Activated naive CD4-positive, alpha-beta T cell (primary cell): Measurements from ENCODE around the gene MT2A.

Source experiments
- DNase-seq, 4 experiments: peaks; one replicate each; lab custom pipeline; 2025; lab: John Stamatoyannopoulos, UW

Gene MT2A

DNA sequence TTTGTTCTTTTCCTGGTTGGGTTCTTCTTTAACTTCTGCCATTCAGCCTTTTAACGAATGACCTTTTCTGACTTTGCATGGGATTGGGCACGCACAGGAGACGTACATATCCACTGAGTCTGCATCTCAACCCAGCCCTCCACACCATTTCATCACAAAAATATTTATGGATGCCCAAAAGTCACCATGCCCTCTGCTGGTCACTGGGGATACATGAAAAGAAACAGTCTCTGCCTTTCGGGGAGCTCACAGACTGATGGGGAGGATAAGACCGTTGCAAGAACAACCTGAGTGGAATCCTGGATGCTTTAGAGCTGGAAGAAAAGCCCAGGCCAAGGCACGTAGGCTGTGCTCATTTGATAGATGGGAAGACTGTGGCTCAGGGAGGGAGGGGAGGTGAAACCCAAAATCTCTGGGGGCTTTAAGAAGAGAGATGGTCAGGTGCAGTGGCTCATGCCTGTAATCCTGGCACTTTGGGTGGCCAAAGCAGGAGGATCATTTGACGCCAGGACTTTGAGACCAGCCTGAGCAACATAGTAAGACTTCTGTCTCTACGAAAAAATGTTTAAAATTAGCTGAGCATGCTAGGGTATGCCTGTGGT, 7.9 kb upstream of the MT2A start:
- DNase-seq, result no peak

GRCh38 chr16:56601325-56601724, 7.1 kb upstream of the MT2A start:
- DNase-seq, result no peak

- DNase-seq, result no peak
These were observed 4.8 kb upstream of the MT2A start for GRCh38 chr16:56603589-56603988.

DNA sequence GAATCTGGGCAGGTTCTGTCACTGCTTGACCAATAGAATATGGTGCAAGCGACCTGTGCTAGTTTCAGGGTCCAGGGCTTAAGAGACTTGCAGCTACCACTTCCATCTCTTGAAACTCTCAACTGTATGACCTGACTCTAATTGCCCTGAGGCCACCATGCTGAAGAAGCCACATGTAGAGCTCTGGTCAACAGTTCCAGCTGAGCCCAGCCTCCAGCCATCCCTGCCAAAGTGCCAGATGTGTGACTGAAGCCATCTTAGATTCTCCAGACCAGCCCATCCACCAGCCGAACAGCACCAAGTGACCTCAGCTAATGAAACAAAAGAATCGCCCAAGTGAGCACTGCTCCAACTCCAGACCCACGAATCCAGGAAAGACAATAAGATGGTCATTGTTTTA, 3.4 kb upstream of the MT2A start:
- no peak for DNase-seq

DNA sequence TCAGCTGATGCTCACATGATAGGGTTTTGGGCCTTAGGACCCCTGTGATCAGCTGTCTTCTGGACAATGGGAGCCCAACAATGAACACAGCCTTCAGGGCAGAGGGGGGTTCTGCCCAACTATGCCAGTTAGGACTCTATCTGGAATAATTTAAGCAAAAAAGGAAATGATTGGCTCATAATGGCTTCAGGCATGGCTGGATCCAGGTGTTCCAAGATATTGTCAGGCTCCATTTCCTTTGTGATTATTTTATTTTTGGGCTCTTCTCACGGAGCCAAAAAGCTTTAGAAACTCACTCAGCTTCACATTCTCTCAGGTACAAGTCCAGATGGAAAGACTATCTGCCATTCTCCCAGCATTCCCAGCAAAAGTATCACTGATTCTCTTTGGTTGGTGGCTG, 2.9 kb upstream of the MT2A start:
- DNase-seq, result no peak

DNA sequence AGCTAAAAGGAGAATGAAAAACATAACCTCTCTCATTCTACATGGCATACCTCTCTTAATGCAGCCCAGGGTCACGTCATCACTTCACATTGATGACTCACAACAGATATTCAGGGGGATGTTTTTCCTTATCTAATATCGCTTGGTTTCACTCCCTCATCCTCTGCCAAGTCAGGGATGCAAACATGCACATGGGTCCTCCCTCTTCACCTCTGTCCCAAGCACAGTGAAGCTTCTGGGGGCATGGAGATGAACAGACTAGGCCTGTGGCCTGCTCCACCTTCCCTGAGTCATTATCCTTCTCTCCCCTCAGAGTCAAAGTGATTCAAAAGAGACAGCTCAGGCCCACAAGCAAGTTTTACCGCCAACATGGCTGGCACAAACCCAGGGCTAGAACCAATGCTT, 2.3 kb upstream of the MT2A start:
- no peak for DNase-seq

- DNase-seq, result no peak
These were observed 1.8 kb upstream of the MT2A start for GRCh38 chr16:56606476-56607108.

GRCh38 chr16:56607109-56607618, 1.2 kb upstream of the MT2A start:
- no peak for DNase-seq

DNA sequence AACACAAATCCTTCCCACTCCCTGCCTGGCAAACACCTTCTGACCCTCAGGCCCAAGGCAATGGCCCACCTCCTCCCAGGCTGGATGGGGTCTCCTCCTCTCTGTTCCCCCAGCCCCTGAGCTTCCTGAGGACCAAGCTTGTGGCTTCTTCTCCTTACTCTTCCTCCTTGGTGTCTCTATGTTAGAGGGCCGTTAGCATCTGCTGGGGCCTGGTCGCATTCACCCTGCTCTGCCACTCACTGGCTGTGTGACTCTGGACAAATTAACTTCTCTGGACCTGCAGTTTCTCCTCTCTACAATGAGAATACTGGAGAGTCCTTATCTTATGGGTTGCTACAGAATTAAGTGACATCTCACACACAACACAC, 725 bp upstream of the MT2A start:
- DNase-seq, result no peak

GRCh38 chr16:56608876-56609462, 585 bp downstream of the MT2A start:
- no peak for DNase-seq

- DNase-seq, result peak; percentile 31 to 49 (median 40)
These were observed 1.1 kb downstream of the MT2A start for GRCh38 chr16:56609463-56609921.

- DNase-seq, result peak in 3 of 4 experiments; percentile 17 to 27 (median 20)
These were observed 1.7 kb downstream of the MT2A start for GRCh38 chr16:56610017-56610608.

- no peak for DNase-seq
These were observed 2.3 kb downstream of the MT2A start for GRCh38 chr16:56610609-56611111.

DNA sequence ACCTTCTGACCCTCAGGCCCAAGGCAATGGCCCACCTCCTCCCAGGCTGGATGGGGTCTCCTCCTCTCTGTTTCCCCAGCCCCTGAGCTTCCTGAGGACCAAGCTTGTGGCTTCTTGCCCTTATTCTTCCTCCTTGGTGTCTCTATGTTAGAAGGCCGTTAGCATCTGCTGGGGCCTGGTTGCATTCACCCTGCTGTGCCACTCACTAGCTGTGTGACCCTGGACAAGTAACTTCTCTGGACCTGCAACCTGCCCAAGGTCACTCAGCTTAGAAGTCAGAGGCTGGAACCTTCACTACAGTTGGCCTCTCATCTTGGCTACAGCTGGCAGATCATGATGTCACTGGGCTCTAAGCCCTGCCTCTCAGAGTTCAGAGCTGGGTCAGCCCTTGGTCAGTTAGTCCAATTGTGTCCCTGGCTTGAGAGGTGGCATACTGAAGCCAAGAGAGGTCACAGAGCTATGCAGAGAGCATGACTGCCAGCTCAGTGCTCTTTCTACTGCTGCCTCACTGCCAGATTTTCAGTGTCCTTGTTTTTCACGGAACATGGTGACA, 3.0 kb downstream of the MT2A start:
- no peak for DNase-seq

DNA sequence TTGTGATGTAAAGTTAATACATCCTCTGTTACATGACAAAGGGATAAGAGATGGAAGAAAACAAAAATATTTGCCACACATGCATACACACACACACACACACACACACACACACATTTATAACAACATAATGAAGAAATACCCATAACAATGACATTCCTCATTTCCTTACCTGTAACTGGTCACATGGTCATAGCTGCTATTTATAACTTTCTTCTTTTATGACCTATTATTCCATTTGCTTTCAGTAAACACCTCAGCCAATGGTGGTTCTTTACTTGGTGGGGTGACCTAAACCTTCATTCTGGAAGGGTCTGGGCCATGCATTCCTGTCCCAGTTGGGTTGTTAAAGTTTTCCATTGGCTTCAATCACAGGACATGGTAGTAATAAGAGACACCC, 5.3 kb downstream of the MT2A start:
- no peak for DNase-seq

DNA sequence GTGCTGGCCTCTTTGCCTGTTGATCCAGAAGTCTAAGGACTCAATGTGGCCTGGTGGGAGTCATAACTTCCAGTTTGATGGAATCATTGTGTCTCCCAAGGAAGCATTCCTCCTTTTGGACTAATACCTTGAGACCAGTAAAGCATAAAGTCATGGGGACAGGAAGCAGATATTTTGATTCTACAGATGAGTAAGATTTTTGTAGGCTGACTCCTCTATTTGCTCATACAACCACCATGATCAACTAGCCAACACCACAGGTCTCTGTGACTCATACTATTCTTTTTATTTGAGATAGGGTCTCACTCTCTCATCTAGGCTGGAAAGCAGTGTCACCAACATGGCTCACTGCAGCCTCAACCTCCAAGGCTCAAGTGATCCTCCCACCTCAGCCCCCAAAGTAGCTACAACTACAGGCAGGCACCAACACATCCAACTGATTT, 6.2 kb downstream of the MT2A start:
- no peak for DNase-seq

DNA sequence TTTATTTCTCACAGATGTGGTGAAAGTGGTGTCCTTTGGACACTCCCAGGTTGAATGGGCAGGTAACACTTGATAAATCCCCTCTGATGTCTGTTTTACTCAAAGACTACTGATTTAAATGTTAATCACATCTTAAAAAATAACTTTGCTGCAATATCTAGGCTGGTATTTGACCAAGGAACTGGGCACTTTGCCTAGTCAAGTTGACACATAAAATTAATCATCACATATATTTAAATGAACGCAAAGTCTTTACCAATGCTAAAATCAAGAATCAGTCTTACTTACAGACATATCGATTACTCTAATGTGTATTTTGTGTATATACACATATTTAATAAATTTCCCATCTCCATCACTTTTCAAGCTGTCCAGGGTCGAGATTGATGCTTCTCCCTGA, 7.0 kb downstream of the MT2A start:
- no peak for DNase-seq

DNA sequence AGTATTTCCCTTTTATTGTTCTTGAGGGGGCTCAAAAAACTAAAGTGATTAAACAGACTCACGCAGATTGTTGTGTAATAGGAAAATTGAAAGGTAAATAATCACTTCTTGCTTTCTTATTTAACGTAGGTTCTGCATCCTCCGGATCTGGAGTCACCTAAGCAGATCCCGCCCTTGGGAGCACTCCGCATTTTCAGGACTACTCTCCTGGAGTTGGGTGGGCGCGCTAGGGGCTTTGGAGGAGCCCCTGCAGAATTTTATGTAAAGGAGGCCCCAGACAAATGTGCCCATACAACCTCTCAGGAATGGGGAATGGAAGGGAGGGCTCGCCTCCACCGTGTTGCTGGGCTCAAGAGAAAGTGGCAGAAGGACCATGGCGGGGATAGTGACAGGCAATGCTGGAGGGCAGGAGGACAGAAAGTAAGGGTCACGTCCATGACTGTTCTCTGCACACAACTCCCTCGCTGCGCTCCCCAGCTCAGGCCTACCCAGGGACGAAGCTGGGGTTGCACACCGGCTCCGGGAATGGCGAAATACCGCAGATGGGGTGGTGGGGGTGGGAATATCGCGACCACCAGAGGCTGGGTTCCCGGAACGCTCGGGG, 8.3 kb downstream of the MT2A start:
- DNase-seq, result no peak

DNA sequence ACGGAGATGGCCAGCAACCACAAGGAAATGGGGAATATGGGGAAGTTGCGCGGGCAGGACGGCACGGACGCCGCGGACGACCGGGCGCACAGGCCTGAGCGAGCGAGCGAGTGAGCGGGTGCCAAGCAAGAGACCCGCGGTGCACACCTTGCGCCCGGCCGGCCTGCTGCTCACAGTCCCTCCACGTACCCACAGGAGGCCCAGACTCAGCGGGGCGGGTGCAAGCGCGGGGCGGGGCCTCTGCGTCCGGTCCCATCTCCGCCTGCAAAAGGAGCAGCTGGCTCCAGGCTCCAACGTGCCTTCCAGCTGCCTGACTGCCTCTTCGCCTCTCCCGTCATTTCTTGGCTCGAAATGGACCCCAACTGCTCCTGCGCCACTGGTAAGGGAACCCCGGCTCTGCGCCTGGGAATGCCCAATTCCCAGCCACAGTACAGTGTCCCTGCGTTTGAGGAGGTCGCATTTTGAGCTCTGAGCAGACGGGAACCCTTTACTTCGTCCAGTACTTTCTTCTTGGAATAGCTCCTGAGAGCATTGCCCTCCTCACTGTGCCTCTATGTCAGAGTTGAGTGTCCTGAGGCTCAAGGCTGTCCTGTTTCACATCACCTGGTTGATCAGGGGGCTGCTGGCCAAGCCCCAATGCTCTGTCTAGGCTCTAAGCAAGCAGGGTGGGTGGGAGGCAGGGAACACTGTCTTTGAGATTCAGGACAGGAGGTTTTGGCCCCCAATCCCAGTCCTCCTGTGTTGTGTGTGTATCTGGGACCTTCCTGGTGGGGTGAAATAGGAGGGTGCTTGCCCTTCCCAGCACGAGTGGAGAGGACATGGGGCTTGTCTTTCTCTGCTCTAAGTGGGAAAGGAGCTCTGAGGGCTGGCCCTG, 9.1 kb downstream of the MT2A start:
- DNase-seq, result peak in 1 of 4 experiments; percentile 38

DNA sequence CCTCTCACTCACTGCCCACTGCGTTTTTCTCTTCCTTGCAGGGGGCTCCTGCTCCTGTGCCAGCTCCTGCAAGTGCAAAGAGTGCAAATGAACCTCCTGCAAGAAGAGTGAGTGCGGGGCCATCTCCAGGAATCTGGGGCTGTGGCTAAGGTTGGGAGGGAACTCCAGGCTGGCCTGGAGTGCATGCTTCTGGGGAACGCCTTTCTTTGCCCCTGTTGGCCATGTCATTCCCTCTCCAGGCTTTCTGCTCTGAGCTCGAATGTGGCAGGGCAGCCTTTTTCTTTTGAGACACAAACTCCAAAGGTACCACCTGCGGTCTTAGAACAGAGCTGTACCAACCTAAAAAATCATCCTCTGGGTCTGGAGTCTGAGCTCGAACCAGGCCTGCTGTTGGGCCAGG, 9.8 kb downstream of the MT2A start:
- no peak for DNase-seq

DNA sequence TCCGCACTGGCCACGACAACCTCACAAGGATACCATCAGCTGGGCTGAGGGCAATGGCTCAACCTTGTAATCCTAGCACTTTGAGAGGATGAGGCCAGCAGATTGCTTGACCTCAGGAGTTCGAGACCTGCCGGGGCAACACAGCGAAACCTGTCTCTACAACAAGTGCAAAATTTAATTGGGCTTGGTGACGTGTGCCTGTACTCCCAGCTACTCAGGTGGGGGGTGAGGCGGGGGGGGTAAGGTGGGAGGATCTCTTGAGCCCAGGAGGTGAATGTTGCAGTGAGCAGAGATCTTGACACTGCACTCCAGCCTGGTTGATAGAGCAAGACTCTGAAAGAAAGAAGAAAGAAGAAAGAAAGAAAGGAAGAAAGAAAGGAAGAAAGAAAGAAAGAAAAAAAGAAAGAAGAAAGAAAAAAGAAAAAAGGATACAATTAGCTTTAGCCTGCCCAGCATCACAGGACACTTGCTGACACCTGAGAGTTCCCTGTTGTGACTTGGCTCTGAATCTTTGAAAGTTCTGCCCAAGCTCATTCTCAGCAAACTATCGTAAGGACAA, 12.0 kb downstream of the MT2A start:
- no peak for DNase-seq
